Body of pancreas (tissue), 4 donors: ENCODE results near the gene STXBP4.

Experiments used
- POLR2A ChIP-seq, 3 donors: fragments of 450-650 bp; IDR thresholded peaks; one replicate each; pipeline ENCODE4 v1.6.1; 2016; ENCODE audit warnings: antibody characterized with exemption in 3 of 3, mild to moderate bottlenecking in 2 of 3
- TF ChIP-seq, protein P1 (sequence below), 7 experiments: fragments of 450-650 bp in 4 of 7; fragments of 200-600 bp in 3 of 7; sonication (generic) in 3 of 7; IDR thresholded peaks; one replicate each; pipeline ENCODE4 v1.5.1; 2016 to 2019; ENCODE audit warnings: antibody characterized with exemption in 7 of 7

- TF ChIP-seq, protein P1, sequence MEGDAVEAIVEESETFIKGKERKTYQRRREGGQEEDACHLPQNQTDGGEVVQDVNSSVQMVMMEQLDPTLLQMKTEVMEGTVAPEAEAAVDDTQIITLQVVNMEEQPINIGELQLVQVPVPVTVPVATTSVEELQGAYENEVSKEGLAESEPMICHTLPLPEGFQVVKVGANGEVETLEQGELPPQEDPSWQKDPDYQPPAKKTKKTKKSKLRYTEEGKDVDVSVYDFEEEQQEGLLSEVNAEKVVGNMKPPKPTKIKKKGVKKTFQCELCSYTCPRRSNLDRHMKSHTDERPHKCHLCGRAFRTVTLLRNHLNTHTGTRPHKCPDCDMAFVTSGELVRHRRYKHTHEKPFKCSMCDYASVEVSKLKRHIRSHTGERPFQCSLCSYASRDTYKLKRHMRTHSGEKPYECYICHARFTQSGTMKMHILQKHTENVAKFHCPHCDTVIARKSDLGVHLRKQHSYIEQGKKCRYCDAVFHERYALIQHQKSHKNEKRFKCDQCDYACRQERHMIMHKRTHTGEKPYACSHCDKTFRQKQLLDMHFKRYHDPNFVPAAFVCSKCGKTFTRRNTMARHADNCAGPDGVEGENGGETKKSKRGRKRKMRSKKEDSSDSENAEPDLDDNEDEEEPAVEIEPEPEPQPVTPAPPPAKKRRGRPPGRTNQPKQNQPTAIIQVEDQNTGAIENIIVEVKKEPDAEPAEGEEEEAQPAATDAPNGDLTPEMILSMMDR (IDR thresholded peaks at IDR 0.05), result no peak
- no peak for TF ChIP-seq POLR2A (IDR thresholded peaks at IDR 0.05)
Observed at GRCh38 chr17:55133583-55133982, 165.0 kb downstream of the STXBP4 start.
